Measurements from ENCODE around the gene STXBP5.

DNA sequence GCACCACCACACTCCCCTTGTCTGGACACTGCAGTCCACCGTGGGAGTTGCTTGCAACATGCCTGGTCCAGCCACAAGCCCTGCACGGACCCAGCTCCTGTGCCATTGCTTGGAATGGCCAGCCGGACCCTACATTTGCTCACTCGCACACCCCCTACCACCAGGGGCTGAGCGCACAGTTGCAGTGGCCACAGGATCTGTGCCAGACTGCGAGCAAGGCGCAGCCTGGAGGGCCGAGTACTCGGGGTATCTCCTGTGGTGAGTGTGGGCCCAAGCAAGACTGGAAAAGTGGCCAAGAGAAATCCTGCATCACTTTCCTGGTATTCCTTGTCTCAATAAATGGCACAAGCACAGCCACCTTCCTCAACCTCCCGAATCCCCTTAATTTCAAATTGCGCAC lies 218.9 kb downstream of the STXBP5 start:
- TF ChIP-seq, protein P1, sequence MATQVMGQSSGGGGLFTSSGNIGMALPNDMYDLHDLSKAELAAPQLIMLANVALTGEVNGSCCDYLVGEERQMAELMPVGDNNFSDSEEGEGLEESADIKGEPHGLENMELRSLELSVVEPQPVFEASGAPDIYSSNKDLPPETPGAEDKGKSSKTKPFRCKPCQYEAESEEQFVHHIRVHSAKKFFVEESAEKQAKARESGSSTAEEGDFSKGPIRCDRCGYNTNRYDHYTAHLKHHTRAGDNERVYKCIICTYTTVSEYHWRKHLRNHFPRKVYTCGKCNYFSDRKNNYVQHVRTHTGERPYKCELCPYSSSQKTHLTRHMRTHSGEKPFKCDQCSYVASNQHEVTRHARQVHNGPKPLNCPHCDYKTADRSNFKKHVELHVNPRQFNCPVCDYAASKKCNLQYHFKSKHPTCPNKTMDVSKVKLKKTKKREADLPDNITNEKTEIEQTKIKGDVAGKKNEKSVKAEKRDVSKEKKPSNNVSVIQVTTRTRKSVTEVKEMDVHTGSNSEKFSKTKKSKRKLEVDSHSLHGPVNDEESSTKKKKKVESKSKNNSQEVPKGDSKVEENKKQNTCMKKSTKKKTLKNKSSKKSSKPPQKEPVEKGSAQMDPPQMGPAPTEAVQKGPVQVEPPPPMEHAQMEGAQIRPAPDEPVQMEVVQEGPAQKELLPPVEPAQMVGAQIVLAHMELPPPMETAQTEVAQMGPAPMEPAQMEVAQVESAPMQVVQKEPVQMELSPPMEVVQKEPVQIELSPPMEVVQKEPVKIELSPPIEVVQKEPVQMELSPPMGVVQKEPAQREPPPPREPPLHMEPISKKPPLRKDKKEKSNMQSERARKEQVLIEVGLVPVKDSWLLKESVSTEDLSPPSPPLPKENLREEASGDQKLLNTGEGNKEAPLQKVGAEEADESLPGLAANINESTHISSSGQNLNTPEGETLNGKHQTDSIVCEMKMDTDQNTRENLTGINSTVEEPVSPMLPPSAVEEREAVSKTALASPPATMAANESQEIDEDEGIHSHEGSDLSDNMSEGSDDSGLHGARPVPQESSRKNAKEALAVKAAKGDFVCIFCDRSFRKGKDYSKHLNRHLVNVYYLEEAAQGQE (tag by site-specific recombination; IDR thresholded peaks at IDR 0.05): no peak
- TF ChIP-seq ZNF138 (tag by site-specific recombination; IDR thresholded peaks at IDR 0.05; ENCODE audit: borderline replicate concordance) (no peak), CTCF (tag by site-specific recombination; IDR thresholded peaks at IDR 0.05) (no peak), ZNF350 (tag by site-specific recombination; IDR thresholded peaks at IDR 0.05) (no peak), BCL11A (tag by site-specific recombination; IDR thresholded peaks at IDR 0.05; ENCODE audit: low read depth) (no peak), ZNF10 (tag by site-specific recombination; IDR thresholded peaks at IDR 0.05) (no peak), ZSCAN5A (tag by site-specific recombination; IDR thresholded peaks at IDR 0.05) (no peak), ZNF776 (tag by site-specific recombination; IDR thresholded peaks at IDR 0.05; ENCODE audit: borderline replicate concordance) (no peak), ZNF561 (tag by site-specific recombination; IDR thresholded peaks at IDR 0.05; ENCODE audit: borderline replicate concordance) (no peak), ZEB2 (tag by site-specific recombination; IDR thresholded peaks at IDR 0.05) (no peak)
- TF ChIP-seq, protein P2, sequence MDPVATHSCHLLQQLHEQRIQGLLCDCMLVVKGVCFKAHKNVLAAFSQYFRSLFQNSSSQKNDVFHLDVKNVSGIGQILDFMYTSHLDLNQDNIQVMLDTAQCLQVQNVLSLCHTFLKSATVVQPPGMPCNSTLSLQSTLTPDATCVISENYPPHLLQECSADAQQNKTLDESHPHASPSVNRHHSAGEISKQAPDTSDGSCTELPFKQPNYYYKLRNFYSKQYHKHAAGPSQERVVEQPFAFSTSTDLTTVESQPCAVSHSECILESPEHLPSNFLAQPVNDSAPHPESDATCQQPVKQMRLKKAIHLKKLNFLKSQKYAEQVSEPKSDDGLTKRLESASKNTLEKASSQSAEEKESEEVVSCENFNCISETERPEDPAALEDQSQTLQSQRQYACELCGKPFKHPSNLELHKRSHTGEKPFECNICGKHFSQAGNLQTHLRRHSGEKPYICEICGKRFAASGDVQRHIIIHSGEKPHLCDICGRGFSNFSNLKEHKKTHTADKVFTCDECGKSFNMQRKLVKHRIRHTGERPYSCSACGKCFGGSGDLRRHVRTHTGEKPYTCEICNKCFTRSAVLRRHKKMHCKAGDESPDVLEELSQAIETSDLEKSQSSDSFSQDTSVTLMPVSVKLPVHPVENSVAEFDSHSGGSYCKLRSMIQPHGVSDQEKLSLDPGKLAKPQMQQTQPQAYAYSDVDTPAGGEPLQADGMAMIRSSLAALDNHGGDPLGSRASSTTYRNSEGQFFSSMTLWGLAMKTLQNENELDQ (tag by site-specific recombination; IDR thresholded peaks at IDR 0.05; ENCODE audit: low read depth): no peak

Data from HEK293 (cell line).